WI38 (cell line): ENCODE data around the gene ADAP2.
"Not testable (repeated sequence)": the region's sequence is repeated elsewhere in the genome, so short reads cannot be mapped to it uniquely, and the experiment has no call there.

Source experiments
- H3K4me3 ChIP-seq: 2 replicates; pipeline ENCODE4 v1.5.1; 2011; ENCODE audit warnings: low read depth, mild to moderate bottlenecking, control low read depth, low read length
- TF ChIP-seq, protein P1 (sequence below): IDR thresholded peaks from 2 replicates; pipeline ENCODE4 v1.5.1; 2012; ENCODE audit warnings: low read depth, mild to moderate bottlenecking, control low read depth, low read length

The ADAP2 gene

DNA sequence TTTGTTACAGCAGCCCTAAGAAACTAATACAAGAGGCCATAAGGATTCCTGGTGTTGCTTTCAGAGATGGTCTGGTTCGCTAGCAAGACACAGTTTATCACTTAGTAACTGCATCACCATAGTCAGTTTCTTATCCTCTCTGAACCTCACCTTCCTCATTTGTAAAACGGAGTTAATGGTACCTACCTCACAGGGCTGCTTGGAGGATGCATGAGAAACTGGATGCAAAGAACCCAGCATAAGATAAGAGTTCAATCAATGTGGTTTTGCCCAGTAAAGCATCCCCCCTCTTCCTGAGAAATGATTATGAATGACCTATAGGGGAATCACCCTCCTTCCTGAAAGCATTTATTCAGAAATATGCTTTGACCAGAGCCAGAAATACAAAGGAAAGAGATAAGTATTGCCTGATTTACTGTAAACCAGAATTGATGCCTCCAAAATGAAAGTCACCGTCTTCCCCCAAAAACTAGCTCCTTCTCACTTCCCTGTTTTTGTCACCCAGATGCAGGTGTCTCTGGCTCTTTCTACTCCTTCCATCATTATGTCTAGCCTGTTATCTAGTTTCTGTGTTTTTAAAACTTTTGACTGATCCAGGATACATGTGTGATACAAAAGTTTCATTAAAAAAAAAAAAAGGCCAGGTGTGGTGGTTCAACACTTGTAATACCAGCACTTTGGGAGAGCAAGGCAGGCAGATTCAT is 12.9 kb upstream of the ADAP2 start:
- TF ChIP-seq, protein P1, sequence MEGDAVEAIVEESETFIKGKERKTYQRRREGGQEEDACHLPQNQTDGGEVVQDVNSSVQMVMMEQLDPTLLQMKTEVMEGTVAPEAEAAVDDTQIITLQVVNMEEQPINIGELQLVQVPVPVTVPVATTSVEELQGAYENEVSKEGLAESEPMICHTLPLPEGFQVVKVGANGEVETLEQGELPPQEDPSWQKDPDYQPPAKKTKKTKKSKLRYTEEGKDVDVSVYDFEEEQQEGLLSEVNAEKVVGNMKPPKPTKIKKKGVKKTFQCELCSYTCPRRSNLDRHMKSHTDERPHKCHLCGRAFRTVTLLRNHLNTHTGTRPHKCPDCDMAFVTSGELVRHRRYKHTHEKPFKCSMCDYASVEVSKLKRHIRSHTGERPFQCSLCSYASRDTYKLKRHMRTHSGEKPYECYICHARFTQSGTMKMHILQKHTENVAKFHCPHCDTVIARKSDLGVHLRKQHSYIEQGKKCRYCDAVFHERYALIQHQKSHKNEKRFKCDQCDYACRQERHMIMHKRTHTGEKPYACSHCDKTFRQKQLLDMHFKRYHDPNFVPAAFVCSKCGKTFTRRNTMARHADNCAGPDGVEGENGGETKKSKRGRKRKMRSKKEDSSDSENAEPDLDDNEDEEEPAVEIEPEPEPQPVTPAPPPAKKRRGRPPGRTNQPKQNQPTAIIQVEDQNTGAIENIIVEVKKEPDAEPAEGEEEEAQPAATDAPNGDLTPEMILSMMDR = no peak
- H3K4me3 ChIP-seq = no peak overlapping the region

DNA sequence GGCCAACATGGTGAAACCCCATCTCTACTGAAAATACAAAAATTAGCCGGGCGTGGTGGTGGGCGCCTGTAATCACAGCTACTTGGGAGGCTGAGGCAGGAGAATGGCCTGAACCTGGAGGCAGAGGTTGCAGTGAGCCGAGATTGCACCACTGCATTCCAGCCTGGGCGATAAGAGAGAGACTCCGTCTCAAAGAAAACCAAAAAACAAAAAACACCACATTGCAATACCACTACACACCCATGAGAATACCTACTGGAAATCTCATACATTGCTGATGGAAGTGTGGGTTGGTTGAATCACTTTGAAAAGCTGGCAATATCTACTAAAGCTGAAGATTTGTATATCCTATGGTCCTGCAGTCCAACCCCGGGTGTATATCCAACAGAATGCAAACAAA is 11.6 kb upstream of the ADAP2 start:
- not testable (repeated sequence) for H3K4me3 ChIP-seq

DNA sequence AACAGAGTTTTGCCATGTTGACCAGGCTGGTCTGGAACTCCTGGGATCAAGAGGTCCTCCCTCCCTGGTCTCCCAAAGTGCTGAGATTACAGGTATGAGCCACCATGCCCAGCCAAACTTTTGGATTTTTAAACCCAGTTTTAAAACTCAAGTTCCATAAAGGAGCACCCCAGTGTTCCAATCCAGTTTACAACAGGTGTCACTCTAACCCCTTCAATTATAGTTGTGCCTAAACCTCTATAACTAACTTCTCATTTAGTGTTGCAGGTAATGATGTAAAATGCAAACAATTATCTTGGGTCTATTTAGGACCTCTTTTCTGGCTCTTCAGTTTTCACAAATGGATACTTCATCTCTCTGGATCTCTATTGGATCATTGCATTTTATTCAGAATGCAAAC is 7.8 kb upstream of the ADAP2 start:
- H3K4me3 ChIP-seq = no peak overlapping the region
- TF ChIP-seq, protein P1 = no peak

DNA sequence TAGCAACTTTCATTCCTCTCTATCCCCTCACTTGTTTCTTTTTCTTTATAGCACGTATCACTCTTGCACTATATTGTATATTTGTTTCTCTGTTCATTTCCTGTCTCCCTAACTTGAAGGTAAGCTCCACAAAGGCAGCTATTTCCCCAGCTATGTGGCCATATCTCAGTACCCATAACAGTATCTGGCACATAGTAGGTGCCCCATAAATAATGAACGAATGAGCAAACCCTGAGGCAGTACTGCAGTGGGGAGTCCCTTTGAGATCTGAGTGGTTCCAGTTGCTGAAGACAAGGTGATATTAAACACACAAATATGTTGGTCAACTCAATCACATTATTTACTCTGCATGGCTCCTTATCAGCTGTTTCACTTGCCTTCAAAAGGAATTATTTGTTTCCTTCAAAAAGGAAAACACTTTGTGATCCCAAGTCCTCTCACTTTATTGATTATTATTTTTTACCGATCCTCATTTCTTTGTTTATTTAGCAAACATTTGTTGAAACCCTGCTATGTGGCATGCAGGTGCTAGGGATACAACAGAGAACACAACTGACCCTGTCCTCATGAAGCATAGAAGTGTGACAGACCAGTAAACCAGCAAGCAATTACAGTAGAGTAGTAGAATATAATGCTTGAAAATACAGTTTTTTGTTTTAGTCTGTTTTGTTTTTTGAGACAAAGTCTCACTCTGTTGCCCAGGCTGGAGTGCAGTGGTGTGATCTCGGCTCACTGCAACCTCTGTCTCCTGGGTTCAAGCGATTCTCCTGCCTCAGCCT is 5.7 kb upstream of the ADAP2 start:
- no peak overlapping the region for H3K4me3 ChIP-seq
- TF ChIP-seq, protein P1 = no peak

DNA sequence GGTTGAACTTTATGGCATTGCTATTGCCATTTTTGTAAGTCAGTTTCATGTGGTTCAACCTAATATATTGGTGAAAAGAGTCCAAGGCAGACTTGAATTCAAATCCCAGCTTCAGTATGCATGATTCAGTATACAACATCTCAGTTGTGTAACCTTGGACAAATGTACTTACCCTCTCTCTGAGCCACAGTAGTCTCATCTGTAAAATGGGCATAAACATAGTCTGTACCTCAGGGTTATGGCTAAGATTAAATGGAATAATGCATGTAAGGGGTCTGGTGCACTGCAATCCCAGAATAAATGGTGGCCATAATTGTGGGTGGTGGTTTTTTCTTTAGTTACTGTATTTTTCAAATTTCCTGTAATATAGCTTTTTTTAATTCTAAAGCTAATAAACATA is 4.7 kb upstream of the ADAP2 start:
- TF ChIP-seq, protein P1 = no peak
- no peak overlapping the region for H3K4me3 ChIP-seq

DNA sequence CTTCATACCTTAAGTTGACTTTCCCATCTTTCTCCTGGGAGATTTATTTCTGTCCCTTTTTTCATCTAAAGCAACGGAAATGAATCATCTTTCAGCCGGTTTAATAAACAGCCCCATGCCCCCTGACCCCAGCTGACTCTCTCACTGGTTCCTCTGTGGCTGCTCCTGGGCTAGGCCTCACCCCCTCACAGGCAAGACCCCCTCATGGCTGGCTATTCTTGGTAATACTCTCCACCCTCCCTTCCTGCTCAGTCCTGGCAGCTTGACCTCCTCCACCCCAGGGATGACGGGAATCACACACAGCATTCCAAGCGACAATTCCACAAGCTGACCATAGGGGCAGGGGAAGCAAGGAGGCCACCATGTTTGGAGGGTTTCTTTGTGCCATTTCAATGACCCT is 1.5 kb upstream of the ADAP2 start:
- TF ChIP-seq, protein P1 = no peak
- H3K4me3 ChIP-seq = no peak overlapping the region

DNA sequence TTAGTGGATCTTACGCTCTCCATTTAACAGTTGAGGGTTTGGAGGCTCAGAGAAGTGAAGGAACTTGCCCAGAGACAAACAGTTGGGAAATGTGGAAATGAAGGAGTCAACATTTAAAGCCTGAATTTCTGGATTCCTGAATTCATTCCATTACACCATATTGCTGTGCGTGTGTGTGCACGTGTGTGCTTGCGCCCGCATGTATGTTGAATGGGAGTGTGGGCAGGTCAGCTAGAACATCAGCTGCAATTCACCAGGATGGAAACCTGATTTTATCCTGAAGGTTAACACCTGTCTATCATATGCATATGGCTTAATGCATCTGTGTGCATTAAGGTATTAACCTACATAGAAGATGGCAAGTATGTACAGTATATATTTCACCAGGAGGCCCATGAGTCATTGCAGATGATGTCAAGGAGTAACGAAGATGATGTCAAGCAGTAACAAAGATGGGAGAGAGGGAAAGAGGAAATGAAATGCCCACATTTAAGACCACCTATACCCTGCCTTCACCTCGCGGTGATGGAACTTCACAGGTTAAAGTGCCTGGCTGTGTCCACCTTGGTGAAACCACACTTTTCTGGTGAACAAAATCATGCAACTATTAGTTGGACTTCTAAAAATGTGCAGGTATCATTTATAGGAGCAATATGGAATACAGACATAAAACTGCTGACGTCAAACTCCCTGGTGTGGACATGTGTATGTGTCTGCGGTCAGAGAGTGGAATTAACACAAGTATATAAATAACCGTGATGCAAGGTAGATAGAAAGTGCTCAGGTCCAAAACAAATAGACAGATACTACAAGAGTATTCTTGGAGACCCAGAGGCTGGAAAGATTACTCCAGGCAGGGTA is 832 bp upstream of the ADAP2 start:
- H3K4me3 ChIP-seq = no peak overlapping the region
- TF ChIP-seq, protein P1 = no peak
